Measurements from ENCODE around the gene OR2B2.

DNA sequence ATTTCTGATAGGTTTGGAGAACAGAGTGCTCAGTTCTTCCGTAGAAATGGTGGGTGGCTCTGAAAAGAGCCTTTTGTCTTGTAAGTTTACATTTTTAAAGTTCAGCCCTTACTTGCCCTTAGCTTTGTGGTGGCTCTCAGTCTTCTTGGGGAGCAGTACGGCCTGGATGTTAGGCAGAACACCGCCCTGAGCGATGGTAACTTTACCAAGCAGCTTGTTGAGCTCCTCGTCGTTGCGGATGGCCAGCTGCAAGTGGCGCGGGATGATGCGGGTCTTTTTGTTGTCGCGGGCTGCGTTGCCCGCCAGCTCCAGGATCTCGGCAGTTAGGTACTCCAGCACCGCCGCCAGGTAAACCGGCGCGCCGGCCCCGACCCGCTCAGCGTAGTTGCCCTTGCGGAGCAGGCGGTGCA is 19.5 kb downstream of the OR2B2 start:
- TF ChIP-seq TCF7L2 (IDR thresholded peaks at IDR 0.05; ENCODE audit: borderline replicate concordance, low read depth, low read length): no peak
- no peak for TF ChIP-seq REST (tag by site-specific recombination; IDR thresholded peaks at IDR 0.05)
- TF ChIP-seq PRDM6 (tag by site-specific recombination; IDR thresholded peaks at IDR 0.05): no peak
- TF ChIP-seq ZSCAN5A (tag by site-specific recombination; IDR thresholded peaks at IDR 0.05): no peak
- TF ChIP-seq, protein P1, sequence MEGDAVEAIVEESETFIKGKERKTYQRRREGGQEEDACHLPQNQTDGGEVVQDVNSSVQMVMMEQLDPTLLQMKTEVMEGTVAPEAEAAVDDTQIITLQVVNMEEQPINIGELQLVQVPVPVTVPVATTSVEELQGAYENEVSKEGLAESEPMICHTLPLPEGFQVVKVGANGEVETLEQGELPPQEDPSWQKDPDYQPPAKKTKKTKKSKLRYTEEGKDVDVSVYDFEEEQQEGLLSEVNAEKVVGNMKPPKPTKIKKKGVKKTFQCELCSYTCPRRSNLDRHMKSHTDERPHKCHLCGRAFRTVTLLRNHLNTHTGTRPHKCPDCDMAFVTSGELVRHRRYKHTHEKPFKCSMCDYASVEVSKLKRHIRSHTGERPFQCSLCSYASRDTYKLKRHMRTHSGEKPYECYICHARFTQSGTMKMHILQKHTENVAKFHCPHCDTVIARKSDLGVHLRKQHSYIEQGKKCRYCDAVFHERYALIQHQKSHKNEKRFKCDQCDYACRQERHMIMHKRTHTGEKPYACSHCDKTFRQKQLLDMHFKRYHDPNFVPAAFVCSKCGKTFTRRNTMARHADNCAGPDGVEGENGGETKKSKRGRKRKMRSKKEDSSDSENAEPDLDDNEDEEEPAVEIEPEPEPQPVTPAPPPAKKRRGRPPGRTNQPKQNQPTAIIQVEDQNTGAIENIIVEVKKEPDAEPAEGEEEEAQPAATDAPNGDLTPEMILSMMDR (tag by site-specific recombination; IDR thresholded peaks at IDR 0.05): no peak
- TF ChIP-seq ZBTB48 (tag by site-specific recombination; IDR thresholded peaks at IDR 0.05): no peak
- no peak for TF ChIP-seq ZNF747 (tag by site-specific recombination; IDR thresholded peaks at IDR 0.05)
- TF ChIP-seq ZNF10 (tag by site-specific recombination; IDR thresholded peaks at IDR 0.05): no peak
- TF ChIP-seq ZNF174 (tag by site-specific recombination; IDR thresholded peaks at IDR 0.05): no peak
- TF ChIP-seq ZNF48 (tag by site-specific recombination; IDR thresholded peaks at IDR 0.05): no peak

Measured in HEK293 (cell line).